Measurements from ENCODE around the gene EZH2.

EZH2 gene

GRCh38 chr7:148847815-148848734, 36.0 kb downstream of the EZH2 start:
- no peak for TF ChIP-seq CTCF (IDR thresholded peaks at IDR 0.05; ENCODE audit: low read depth, low read length)
- no peak for DNase-seq (ENCODE audit: extremely low read depth, low read depth)

GRCh38 chr7:148838905-148839304, 45.2 kb downstream of the EZH2 start:
- DNase-seq (ENCODE audit: extremely low read depth, low read depth), result no peak
- TF ChIP-seq CTCF (IDR thresholded peaks at IDR 0.05; ENCODE audit: low read depth, low read length), result no peak

- DNase-seq (ENCODE audit: extremely low read depth, low read depth), result no peak
- no peak for TF ChIP-seq CTCF (IDR thresholded peaks at IDR 0.05; ENCODE audit: low read depth, low read length)
Measured at GRCh38 chr7:148835854-148836253, 48.2 kb downstream of the EZH2 start.

GRCh38 chr7:148834605-148835004, 49.5 kb downstream of the EZH2 start:
- no peak for DNase-seq (ENCODE audit: extremely low read depth, low read depth)
- TF ChIP-seq CTCF (IDR thresholded peaks at IDR 0.05; ENCODE audit: low read depth, low read length), result no peak

GRCh38 chr7:148831782-148832181, 52.3 kb downstream of the EZH2 start:
- TF ChIP-seq CTCF (IDR thresholded peaks at IDR 0.05; ENCODE audit: low read depth, low read length), result no peak
- DNase-seq (ENCODE audit: extremely low read depth, low read depth), result no peak

- DNase-seq (ENCODE audit: extremely low read depth, low read depth), result no peak
- no peak for TF ChIP-seq CTCF (IDR thresholded peaks at IDR 0.05; ENCODE audit: low read depth, low read length)
Measured at GRCh38 chr7:148830897-148831692, 53.0 kb downstream of the EZH2 start.

GRCh38 chr7:148828965-148829364, 55.1 kb downstream of the EZH2 start:
- no peak for DNase-seq (ENCODE audit: extremely low read depth, low read depth)
- TF ChIP-seq CTCF (IDR thresholded peaks at IDR 0.05; ENCODE audit: low read depth, low read length), result no peak
